Colonic mucosa (tissue), 4 donors: ENCODE results near the gene F7. TPM values are rescaled to one million over a fixed set of nuclear protein-coding genes. Genes with fewer than 3 reads are reported as not detected.
"Not testable (repeated sequence)": the region's sequence is repeated elsewhere in the genome, so short reads cannot be mapped to it uniquely, and the experiment has no call there.

Experiments
- DNase-seq: peaks from one replicate; pipeline ENCODE4 v3.0.0-alpha.2; 2020
- H3K27ac ChIP-seq: fragments of 200-600 bp; one replicate; pipeline ENCODE4 v1.8.0; 2021
- H3K27me3 ChIP-seq: fragments of 200-600 bp; one replicate; pipeline ENCODE4 v1.8.0; 2021
- H3K36me3 ChIP-seq: fragments of 200-600 bp; one replicate; pipeline ENCODE4 v1.8.0; 2021
- H3K4me1 ChIP-seq: fragments of 200-600 bp; one replicate; pipeline ENCODE4 v1.8.0; 2021; ENCODE audit warnings: mild to moderate bottlenecking
- H3K4me3 ChIP-seq: fragments of 200-600 bp; one replicate; pipeline ENCODE4 v1.8.0; 2021
- H3K9ac ChIP-seq, 2 donors: one replicate each; pipeline ENCODE4 v1.7.0; 2013; ENCODE audit warnings: control low read depth in 2 of 2, low read depth in 2 of 2, low read length in 2 of 2
- H3K9me3 ChIP-seq: fragments of 200-600 bp; one replicate; pipeline ENCODE4 v1.8.0; 2021
- CTCF ChIP-seq: fragments of 200-600 bp; IDR thresholded peaks from one replicate; pipeline ENCODE4 v1.8.0; 2022; ENCODE audit warnings: antibody characterized with exemption, mild to moderate bottlenecking
- intact Hi-C: fragments of 100-400 bp; cut with DNase I; formaldehyde crosslinking; loops from one replicate; pipeline ENCODE4 v1.14.1; 2022
- total RNA-seq, 2 donors: library from RNA; stranded (reverse); fragmentation: NEBNext Ultra II Directional in 1 of 2; extraction: Animal tissue kit (Norgen Biotek cat#: 25700) in 1 of 2; gene quantifications; one replicate each; pipeline ENCODE4 v1.2.1, GENCODE V29; 2021
- donor health status: healthy.
- donor health status: DM: no; HTN: no; CAD: no.
- donor health status: DM: no; HTN: no; CAD: no.

F7 gene
- total RNA-seq, 2 donors from 2014 or later = 0.11 to 0.12 TPM

GRCh38 chr13:113103646-113104045, 1.9 kb upstream of the F7 start:
- Histone ChIP-seq H3K4me3 (no peak overlapping the region), H3K9ac (no peak overlapping the region), H3K9me3 (no peaks in the 10 kb centered on the region), H3K36me3 (no peaks in the 10 kb centered on the region), H3K4me1 (no peaks in the 10 kb centered on the region), H3K27ac (no peak overlapping the region), H3K27me3 (no peaks in the 10 kb centered on the region)
- intact Hi-C loops = no loop called here
- DNase-seq = no peak
- TF ChIP-seq CTCF = no peak

- Histone ChIP-seq H3K27ac (no peak overlapping the region), H3K36me3 (no peaks in the 10 kb centered on the region), H3K9me3 (no peaks in the 10 kb centered on the region), H3K27me3 (peaks cover 17% of the 10 kb centered on the region), H3K4me1 (no peaks in the 10 kb centered on the region), H3K9ac (no peak overlapping the region), H3K4me3 (no peak overlapping the region)
- TF ChIP-seq CTCF = no peak
- intact Hi-C loops = no loop called here
- DNase-seq = no peak
Measured at GRCh38 chr13:113105921-113106452, 396 bp downstream of the F7 start.

- intact Hi-C loops = no loop called here
- TF ChIP-seq CTCF = no peak
- Histone ChIP-seq H3K27ac (no peak overlapping the region), H3K4me1 (no peaks in the 10 kb centered on the region), H3K27me3 (peaks cover 18% of the 10 kb centered on the region), H3K4me3 (no peak overlapping the region), H3K36me3 (no peaks in the 10 kb centered on the region), H3K9ac (no peak overlapping the region), H3K9me3 (no peaks in the 10 kb centered on the region)
- no peak for DNase-seq
Measured at GRCh38 chr13:113106711-113107351, 1.2 kb downstream of the F7 start.

GRCh38 chr13:113108521-113108920, 2.9 kb downstream of the F7 start:
- DNase-seq, H3K9me3 ChIP-seq, intact Hi-C loops, H3K4me1 ChIP-seq, H3K9ac ChIP-seq, H3K36me3 ChIP-seq, H3K27ac ChIP-seq, H3K4me3 ChIP-seq: not testable (repeated sequence)
- peaks cover 18% of the 10 kb centered on the region for H3K27me3 ChIP-seq

- Histone ChIP-seq H3K9ac (no peak overlapping the region), H3K27me3 (peaks cover 18% of the 10 kb centered on the region), H3K9me3 (no peaks in the 10 kb centered on the region), H3K4me3 (no peak overlapping the region), H3K36me3 (no peaks in the 10 kb centered on the region), H3K27ac (no peak overlapping the region), H3K4me1 (no peaks in the 10 kb centered on the region)
- TF ChIP-seq CTCF = no peak
- no peak for DNase-seq
- intact Hi-C loops = no loop called here
Measured at GRCh38 chr13:113109151-113110047, 3.8 kb downstream of the F7 start.
